Measurements from ENCODE around the gene OXCT2.

OXCT2 gene

GRCh38 chr1:39729030-39729429 lies 42.1 kb downstream of the OXCT2 start:
- no peak overlapping the region for H3K4me3 ChIP-seq (ENCODE audit: low read depth, low read length)

GRCh38 chr1:39727932-39728317 lies 43.2 kb downstream of the OXCT2 start:
- H3K4me3 ChIP-seq (ENCODE audit: low read depth, low read length): no peak overlapping the region
- no peak for TF ChIP-seq CTCF (IDR thresholded peaks at IDR 0.05; ENCODE audit: low read depth, low read length)

More at GRCh38 chr1:39729030-39729429, 42.1 kb downstream of the OXCT2 start:
- TF ChIP-seq CTCF (IDR thresholded peaks at IDR 0.05; ENCODE audit: low read depth, low read length): no peak

- TF ChIP-seq CTCF (IDR thresholded peaks at IDR 0.05; ENCODE audit: low read depth, low read length): no peak
- H3K4me3 ChIP-seq (ENCODE audit: low read depth, low read length): no peak overlapping the region
These were observed 43.8 kb downstream of the OXCT2 start for GRCh38 chr1:39727221-39727931.

GRCh38 chr1:39726600-39726999 lies 44.5 kb downstream of the OXCT2 start:
- no peak for TF ChIP-seq CTCF (IDR thresholded peaks at IDR 0.05; ENCODE audit: low read depth, low read length)

GRCh38 chr1:39722495-39722894 lies 48.7 kb downstream of the OXCT2 start:
- no peak for TF ChIP-seq CTCF (IDR thresholded peaks at IDR 0.05; ENCODE audit: low read depth, low read length)
- no peak overlapping the region for H3K4me3 ChIP-seq (ENCODE audit: low read depth, low read length)

More at GRCh38 chr1:39726600-39726999, 44.5 kb downstream of the OXCT2 start:
- no peak overlapping the region for H3K4me3 ChIP-seq (ENCODE audit: low read depth, low read length)

- no peak overlapping the region for H3K4me3 ChIP-seq (ENCODE audit: low read depth, low read length)
- TF ChIP-seq CTCF (IDR thresholded peaks at IDR 0.05; ENCODE audit: low read depth, low read length): no peak
These were observed 49.5 kb downstream of the OXCT2 start for GRCh38 chr1:39721664-39722063.

- TF ChIP-seq CTCF (IDR thresholded peaks at IDR 0.05; ENCODE audit: low read depth, low read length): no peak
- no peak overlapping the region for H3K4me3 ChIP-seq (ENCODE audit: low read depth, low read length)
These were observed 50.8 kb downstream of the OXCT2 start for GRCh38 chr1:39720094-39720999.

All from WI38 (cell line).